Kidney epithelial cell (primary cell): ENCODE data around the gene LNX1. TPM values are rescaled to one million over a fixed set of nuclear protein-coding genes. Genes with fewer than 3 reads are reported as not detected.

Source experiments
- DNase-seq: peaks from one replicate; pipeline ENCODE4 v3.0.0-alpha.2; 2010; ENCODE audit warnings: low read depth
- H3K27me3 ChIP-seq: 2 replicates; pipeline ENCODE4 v1.6.0; 2011; ENCODE audit warnings: low read length; ENCODE audit not compliant: control insufficient read depth, insufficient read depth
- H3K36me3 ChIP-seq: 2 replicates; pipeline ENCODE4 v1.5.1; 2011; ENCODE audit warnings: low read length; ENCODE audit not compliant: control insufficient read depth, insufficient read depth
- H3K4me3 ChIP-seq: 2 replicates; pipeline ENCODE4 v1.5.1; 2011; ENCODE audit warnings: low read depth, mild to moderate bottlenecking, control low read depth, low read length
- total RNA-seq: library from RNA; depleted of rRNA; stranded (reverse); fragments of >200 nt; gene quantifications from 2 replicates; pipeline ENCODE4 v1.2.3, GENCODE V29; 2015
- TF ChIP-seq, protein P1 (sequence below): IDR thresholded peaks from 2 replicates; pipeline ENCODE4 v1.5.1; 2011; ENCODE audit warnings: mild to moderate bottlenecking, moderate library complexity, low read length, control low read depth, inconsistent platforms; ENCODE audit not compliant: insufficient read depth, poor library complexity, severe bottlenecking

Gene LNX1
- total RNA-seq, 1 donor from 2014 or later, result 6.9 TPM

DNA sequence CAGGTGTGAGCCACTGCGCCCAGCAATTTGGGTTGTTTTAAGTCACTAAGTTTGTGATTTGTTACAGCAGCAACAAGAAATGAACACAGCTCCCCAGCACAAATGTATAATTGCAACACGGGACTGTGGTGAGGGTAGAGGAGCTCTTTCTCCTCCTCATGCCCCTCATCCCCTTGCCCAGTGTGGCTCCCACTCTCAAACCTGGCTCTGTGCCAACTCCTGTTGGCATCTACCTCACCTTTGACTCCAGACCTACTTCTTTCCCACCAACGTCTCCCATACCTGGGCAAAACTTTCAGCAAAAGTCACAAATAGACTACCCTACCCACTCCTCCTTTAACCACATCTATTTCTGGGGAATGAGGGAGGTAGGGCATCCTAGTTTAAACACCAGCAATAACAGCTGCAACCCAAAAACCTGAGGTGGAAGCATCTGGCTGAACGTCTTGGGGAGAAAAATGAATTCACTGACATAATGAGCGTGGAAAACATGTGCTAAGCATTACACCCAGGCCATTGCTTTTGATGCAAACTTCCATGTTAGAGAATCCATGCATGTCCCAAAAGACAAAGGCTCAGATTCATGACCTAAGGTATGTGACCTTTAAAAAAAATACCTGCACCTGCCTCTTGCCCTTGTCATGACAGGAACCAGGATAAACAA lies 19.2 kb downstream of the LNX1 start:
- TF ChIP-seq, protein P1, sequence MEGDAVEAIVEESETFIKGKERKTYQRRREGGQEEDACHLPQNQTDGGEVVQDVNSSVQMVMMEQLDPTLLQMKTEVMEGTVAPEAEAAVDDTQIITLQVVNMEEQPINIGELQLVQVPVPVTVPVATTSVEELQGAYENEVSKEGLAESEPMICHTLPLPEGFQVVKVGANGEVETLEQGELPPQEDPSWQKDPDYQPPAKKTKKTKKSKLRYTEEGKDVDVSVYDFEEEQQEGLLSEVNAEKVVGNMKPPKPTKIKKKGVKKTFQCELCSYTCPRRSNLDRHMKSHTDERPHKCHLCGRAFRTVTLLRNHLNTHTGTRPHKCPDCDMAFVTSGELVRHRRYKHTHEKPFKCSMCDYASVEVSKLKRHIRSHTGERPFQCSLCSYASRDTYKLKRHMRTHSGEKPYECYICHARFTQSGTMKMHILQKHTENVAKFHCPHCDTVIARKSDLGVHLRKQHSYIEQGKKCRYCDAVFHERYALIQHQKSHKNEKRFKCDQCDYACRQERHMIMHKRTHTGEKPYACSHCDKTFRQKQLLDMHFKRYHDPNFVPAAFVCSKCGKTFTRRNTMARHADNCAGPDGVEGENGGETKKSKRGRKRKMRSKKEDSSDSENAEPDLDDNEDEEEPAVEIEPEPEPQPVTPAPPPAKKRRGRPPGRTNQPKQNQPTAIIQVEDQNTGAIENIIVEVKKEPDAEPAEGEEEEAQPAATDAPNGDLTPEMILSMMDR, result no peak
- no peak overlapping the region for H3K4me3 ChIP-seq
- no peaks in the 10 kb centered on the region for H3K36me3 ChIP-seq
- H3K27me3 ChIP-seq, result no peaks in the 10 kb centered on the region
- no peak for DNase-seq

DNA sequence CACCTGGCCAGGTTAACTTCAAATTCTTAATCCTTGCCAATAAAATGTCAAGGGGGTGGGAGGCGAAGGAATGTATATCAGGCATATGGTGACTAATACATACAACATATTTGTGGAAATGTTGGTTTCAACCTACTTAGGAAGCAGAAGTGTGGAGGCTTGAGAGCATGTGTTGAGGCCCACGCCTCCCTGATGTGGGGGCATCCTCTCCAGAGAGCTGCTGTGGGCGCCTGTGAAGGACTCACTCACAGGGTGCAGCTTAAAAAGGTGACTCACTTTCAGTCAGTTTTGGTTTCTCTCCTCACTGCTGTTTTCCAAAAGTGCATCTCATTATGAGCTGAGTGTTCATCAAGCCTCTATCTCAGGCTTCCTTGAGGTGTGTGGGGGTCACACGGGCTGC lies 27.5 kb downstream of the LNX1 start:
- TF ChIP-seq, protein P1, result no peak
- Histone ChIP-seq H3K4me3 (no peak overlapping the region), H3K27me3 (no peaks in the 10 kb centered on the region), H3K36me3 (no peaks in the 10 kb centered on the region)
- no peak for DNase-seq

DNA sequence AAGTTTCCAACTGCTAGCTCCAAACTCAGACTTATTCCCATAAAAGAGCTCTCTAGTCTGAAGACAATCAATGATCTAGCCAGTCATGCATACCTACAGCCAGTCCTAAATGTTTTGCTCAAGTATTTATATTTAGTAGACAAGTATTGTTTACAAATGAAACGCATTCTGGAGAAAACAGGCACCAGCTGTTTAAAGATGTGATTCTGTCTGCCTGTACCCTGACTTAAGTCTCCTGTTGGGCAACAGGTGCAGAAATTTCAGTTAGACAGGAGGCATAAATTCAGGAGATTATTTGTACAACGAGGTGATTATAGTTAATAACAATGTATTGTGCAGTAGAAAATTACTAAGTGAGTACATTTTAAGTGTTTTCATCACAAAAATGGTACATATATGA lies 28.9 kb downstream of the LNX1 start:
- Histone ChIP-seq H3K36me3 (no peaks in the 10 kb centered on the region), H3K27me3 (no peaks in the 10 kb centered on the region), H3K4me3 (no peak overlapping the region)
- DNase-seq, result no peak
- TF ChIP-seq, protein P1, result no peak

DNA sequence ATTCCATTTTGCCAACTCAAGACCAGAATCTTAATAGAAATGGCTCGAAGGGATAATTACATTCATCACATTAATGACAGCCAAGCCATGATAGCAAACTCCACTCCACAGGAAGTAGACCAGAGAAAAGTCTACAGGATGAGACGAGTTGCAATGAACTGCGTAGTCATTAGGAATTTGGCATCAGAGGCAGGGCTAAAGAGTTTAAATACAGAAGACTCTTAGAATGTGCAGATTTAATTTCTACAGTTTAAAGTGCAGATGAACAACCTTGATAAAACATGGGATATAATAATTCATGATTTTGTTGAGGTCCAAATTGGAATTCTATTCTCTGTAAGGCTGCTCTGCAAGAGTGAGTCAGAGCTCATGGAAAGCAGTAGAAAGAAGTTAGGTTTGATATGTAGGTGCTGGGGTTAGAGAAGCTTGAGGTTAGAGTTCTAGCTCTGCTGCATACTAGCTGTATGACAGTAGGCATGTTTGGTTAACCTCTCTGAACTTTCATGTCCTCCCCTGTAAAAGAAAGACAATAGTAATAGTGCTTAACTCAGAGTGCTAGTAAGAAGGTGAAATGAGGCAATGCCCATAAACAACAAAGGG lies 32.2 kb downstream of the LNX1 start:
- no peak overlapping the region for H3K4me3 ChIP-seq
- TF ChIP-seq, protein P1, result no peak
- no peak for DNase-seq
- no peaks in the 10 kb centered on the region for H3K27me3 ChIP-seq
- no peaks in the 10 kb centered on the region for H3K36me3 ChIP-seq

DNA sequence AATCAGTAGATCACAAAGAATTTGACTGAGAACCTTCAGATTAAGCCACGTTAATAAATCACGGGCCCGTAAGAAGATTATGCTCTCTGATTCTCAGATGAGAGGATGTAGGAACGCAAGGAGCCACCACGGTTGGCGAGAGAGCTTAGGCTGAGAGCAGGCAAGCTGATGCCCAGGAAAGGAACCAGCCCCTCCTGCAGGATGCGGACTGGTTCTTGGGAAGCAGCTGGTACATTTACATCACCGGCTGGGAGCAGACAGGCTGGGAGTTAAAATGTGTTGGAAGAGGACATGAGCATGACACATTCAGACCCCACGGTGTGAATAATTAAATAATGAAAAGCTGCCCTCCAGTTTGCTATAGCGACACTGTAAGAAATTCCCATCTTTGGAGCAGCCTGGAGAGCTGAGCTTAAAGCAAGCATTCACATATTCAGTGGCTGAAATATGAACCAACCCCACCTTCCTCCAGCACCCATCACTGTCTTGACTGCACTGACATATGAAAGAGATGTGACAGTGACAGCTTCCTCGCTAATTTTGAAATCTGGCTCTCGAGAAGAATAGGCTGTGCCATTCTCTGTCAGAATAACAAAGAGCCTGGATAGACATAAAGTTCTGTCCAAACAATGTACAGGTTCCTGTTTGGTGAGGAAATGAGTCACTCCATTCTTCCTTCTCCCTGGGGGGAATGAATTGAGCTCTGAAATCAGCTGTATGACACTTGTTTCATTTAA lies 33.1 kb downstream of the LNX1 start:
- no peak for DNase-seq
- no peaks in the 10 kb centered on the region for H3K36me3 ChIP-seq
- H3K4me3 ChIP-seq, result no peak overlapping the region
- TF ChIP-seq, protein P1, result no peak
- H3K27me3 ChIP-seq, result no peaks in the 10 kb centered on the region
